GM23338 (cell line): ENCODE data around the gene FOXI1. TPM values are rescaled to one million over a fixed set of nuclear protein-coding genes. Genes with fewer than 3 reads are reported as not detected.

ENCODE experiments used
- ATAC-seq: fragments of 200-7000 bp; cut with Tn5 transposase; 3 replicates; pipeline ENCODE4 v1.9.1; 2020
- DNase-seq: peaks from one replicate; pipeline ENCODE4 v3.0.0-alpha.2; 2015; ENCODE audit warnings: low spot score
- H2AFZ ChIP-seq: fragments of 200-600 bp; sonication (generic); 2 replicates; pipeline ENCODE4 v1.8.0; 2016; ENCODE audit warnings: antibody characterized with exemption, mild to moderate bottlenecking, moderate library complexity
- H3F3A ChIP-seq: fragments of 200-600 bp; sonication (generic); replicated peaks from 2 replicates; pipeline ENCODE4 v1.8.0; 2017; ENCODE audit warnings: antibody characterized with exemption, mixed run types, low read depth
- H3K27ac ChIP-seq: fragments of 200-600 bp; sonication (generic); 2 replicates; pipeline ENCODE4 v1.6.1; 2016; ENCODE audit warnings: low read depth
- H3K27me3 ChIP-seq: fragments of 200-600 bp; sonication (generic); 2 replicates; pipeline ENCODE4 v1.8.0; 2016; ENCODE audit warnings: mild to moderate bottlenecking, mixed run types, moderate library complexity; ENCODE audit not compliant: insufficient read depth
- H3K36me3 ChIP-seq: fragments of 200-600 bp; sonication (generic); 2 replicates; pipeline ENCODE4 v1.8.0; 2016; ENCODE audit warnings: mild to moderate bottlenecking; ENCODE audit not compliant: insufficient read depth
- H3K4me1 ChIP-seq: fragments of 200-600 bp; sonication (generic); 2 replicates; pipeline ENCODE4 v1.8.0; 2016; ENCODE audit warnings: mild to moderate bottlenecking, moderate library complexity; ENCODE audit not compliant: insufficient read depth
- H3K4me2 ChIP-seq: fragments of 200-600 bp; sonication (generic); 2 replicates; pipeline ENCODE4 v1.7.1; 2017; ENCODE audit warnings: mixed run types
- H3K4me3 ChIP-seq: fragments of 200-600 bp; sonication (generic); 2 replicates; pipeline ENCODE4 v1.6.1; 2016; ENCODE audit warnings: mixed run types
- H3K79me2 ChIP-seq: fragments of 200-600 bp; sonication (generic); replicated peaks from 2 replicates; pipeline ENCODE4 v1.8.0; 2017; ENCODE audit warnings: mild to moderate bottlenecking; ENCODE audit not compliant: insufficient read depth
- H3K9me2 ChIP-seq: fragments of 200-600 bp; sonication (generic); 2 replicates; pipeline ENCODE4 v1.8.0; 2017; ENCODE audit not compliant: insufficient read depth
- H4K20me1 ChIP-seq: fragments of 200-600 bp; sonication (generic); replicated peaks from 2 replicates; pipeline ENCODE4 v1.8.0; 2017; ENCODE audit warnings: mild to moderate bottlenecking; ENCODE audit not compliant: insufficient read depth
- H3K27ac Mint-ChIP-seq: 2 replicates; pipeline ENCODE4 v1.8.0; 2020; ENCODE audit warnings: inconsistent platforms, mild to moderate bottlenecking, moderate library complexity, mixed read lengths
- H3K27me3 Mint-ChIP-seq: 3 replicates; pipeline ENCODE4 v1.8.0; 2022; ENCODE audit warnings: low read depth, mild to moderate bottlenecking, moderate library complexity, mixed read lengths, inconsistent platforms; ENCODE audit not compliant: insufficient read depth, poor library complexity
- H3K36me3 Mint-ChIP-seq: 3 replicates; pipeline ENCODE4 v1.8.0; 2021; ENCODE audit warnings: low read depth, mild to moderate bottlenecking, inconsistent platforms, moderate library complexity, mixed read lengths
- H3K4me1 Mint-ChIP-seq: 3 replicates; pipeline ENCODE4 v1.8.0; 2020; ENCODE audit warnings: mild to moderate bottlenecking, inconsistent platforms, mixed read lengths
- H3K4me3 Mint-ChIP-seq: 3 replicates; pipeline ENCODE4 v1.8.0; 2021; ENCODE audit warnings: moderate library complexity, mild to moderate bottlenecking, inconsistent platforms, mixed read lengths
- H3K9me3 Mint-ChIP-seq: 3 replicates; pipeline ENCODE4 v1.8.0; 2020; ENCODE audit warnings: moderate library complexity, mild to moderate bottlenecking, inconsistent platforms, mixed read lengths
- CREB1 ChIP-seq: fragments of 250-450 bp; sonication (Bioruptor Pico); IDR thresholded peaks from 2 replicates; pipeline ENCODE4 v1.5.0; 2020; ENCODE audit warnings: low read depth, mild to moderate bottlenecking, moderate library complexity
- ETS1 ChIP-seq: IDR thresholded peaks from 2 replicates; pipeline ENCODE4 v1.6.1; 2016; ENCODE audit warnings: antibody characterized with exemption
- EZH2 ChIP-seq: fragments of 200-600 bp; sonication (generic); IDR thresholded peaks from one replicate; pipeline ENCODE4 v1.8.0; 2017; ENCODE audit warnings: antibody characterized with exemption, mild to moderate bottlenecking, low read depth; ENCODE audit not compliant: unreplicated experiment
- EZH2phosphoT487 ChIP-seq: fragments of 200-600 bp; sonication (generic); IDR thresholded peaks from one replicate; pipeline ENCODE4 v1.8.1; 2018; ENCODE audit warnings: antibody characterized with exemption; ENCODE audit not compliant: unreplicated experiment
- JUNB ChIP-seq: IDR thresholded peaks from one replicate; pipeline ENCODE4 v1.6.1; 2016; ENCODE audit warnings: antibody characterized with exemption; ENCODE audit not compliant: unreplicated experiment
- NANOG ChIP-seq: IDR thresholded peaks from 2 replicates; pipeline ENCODE4 v1.6.1; 2016; ENCODE audit warnings: antibody characterized with exemption, borderline replicate concordance
- POLR2AphosphoS5 ChIP-seq: IDR thresholded peaks from 2 replicates; pipeline ENCODE4 v1.6.1; 2016; ENCODE audit warnings: antibody characterized with exemption, low read depth
- REST ChIP-seq: IDR thresholded peaks from one replicate; pipeline ENCODE4 v1.6.1; 2018; ENCODE audit warnings: antibody characterized with exemption; ENCODE audit not compliant: unreplicated experiment
- STAT1 ChIP-seq: IDR thresholded peaks from one replicate; pipeline ENCODE4 v1.6.1; 2016; ENCODE audit warnings: antibody characterized with exemption; ENCODE audit not compliant: unreplicated experiment
- ZNF114 ChIP-seq: fragments of 250-450 bp; sonication (Bioruptor Pico); IDR thresholded peaks from 2 replicates; pipeline ENCODE4 v1.5.0; 2020; ENCODE audit warnings: mild to moderate bottlenecking, moderate library complexity
- ZNF331 ChIP-seq: fragments of 250-450 bp; sonication (Bioruptor Pico); IDR thresholded peaks from 2 replicates; pipeline ENCODE4 v1.5.0; 2020; ENCODE audit warnings: low read depth, mild to moderate bottlenecking, moderate library complexity
- long read RNA-seq: library from polyadenylated mRNA; unstranded; transcript quantifications from one replicate; pipeline ENCODE4 v2.0.0, GENCODE V29; 2020; ENCODE audit not compliant: unreplicated experiment
- polyA plus RNA-seq: library from polyadenylated mRNA; unstranded; fragments of >200 nt; fragmentation: Nextera tagmentation; extraction: Ambion mirVana; gene quantifications from 2 replicates; pipeline ENCODE4 v1.2.1, GENCODE V29; 2016
- total RNA-seq: library from RNA; depleted of rRNA; stranded (reverse); fragments of >200 nt; shearing (Covaris generic); gene quantifications from 2 replicates; pipeline ENCODE4 v1.2.3, GENCODE V29; 2014; rRNA removed

FOXI1 gene
- not detected in 2 replicates for total RNA-seq
- polyA plus RNA-seq = not detected in 2 replicates
- long read RNA-seq = 0 reads

- H3F3A ChIP-seq = no peaks in the 10 kb centered on the region
- Mint-ChIP-seq H3K27me3 (peaks cover 10% of the 10 kb centered on the region), H3K4me3 (no peak within 1 kb of the TSS), H3K27ac (no peak within 1 kb of the TSS), H3K9me3 (no peaks in the 10 kb centered on the region), H3K36me3 (no peaks in the 10 kb centered on the region; the same call in 2 of the 3 replicates), H3K4me1 (peaks cover 17% of the 10 kb centered on the region)
- DNase-seq = no peak
- no peak within 1 kb of the TSS for H3K4me3 ChIP-seq
- peaks cover 6% of the 10 kb centered on the region; the same call in 1 of the 2 replicates for H3K9me2 ChIP-seq
- H3K27ac ChIP-seq = no peak within 1 kb of the TSS
- ATAC-seq = no peak; the same call in 2 of the 3 replicates
- no peaks in the 10 kb centered on the region for H3K36me3 ChIP-seq
- no peaks in the 10 kb centered on the region for H3K79me2 ChIP-seq
- H2AFZ ChIP-seq = no peak within 1 kb of the TSS
- H3K4me1 ChIP-seq = no peaks in the 10 kb centered on the region
- no peak within 1 kb of the TSS for H3K4me2 ChIP-seq
- H3K27me3 ChIP-seq = no peaks in the 10 kb centered on the region
- H4K20me1 ChIP-seq = no peaks in the 10 kb centered on the region
- TF ChIP-seq POLR2AphosphoS5 (no peak), JUNB (no peak)
These were observed at the start of gene FOXI1 for GRCh38 chr5:170105642-170106611. FOXI1 (plus strand) TSS chr5:170105897; CDS start chr5:170105958, 61 bp downstream.

GRCh38 chr5:170056561-170057267 is 49.0 kb upstream of the FOXI1 start:
- no peak overlapping the region for H3K4me2 ChIP-seq
- no peak overlapping the region for H3K27ac ChIP-seq
- H3K4me3 ChIP-seq = no peak overlapping the region
- H3K36me3 ChIP-seq = no peaks in the 10 kb centered on the region
- Mint-ChIP-seq H3K4me3 (no peak overlapping the region), H3K27me3 (peaks cover 4% of the 10 kb centered on the region), H3K4me1 (no peaks in the 10 kb centered on the region), H3K27ac (no peak overlapping the region), H3K36me3 (no peaks in the 10 kb centered on the region; the same call in 2 of the 3 replicates), H3K9me3 (0 out of 3 replicates have a peak, but pooled peaks cover 3% of the 10 kb centered on the region)
- TF ChIP-seq NANOG (no peak), EZH2 (no peak), ZNF114 (CRISPR knock-in tag) (no peak), ETS1 (no peak)
- no peaks in the 10 kb centered on the region for H3K27me3 ChIP-seq
- H4K20me1 ChIP-seq = no peaks in the 10 kb centered on the region
- H3F3A ChIP-seq = no peaks in the 10 kb centered on the region
- H2AFZ ChIP-seq = no peak overlapping the region
- no peaks in the 10 kb centered on the region for H3K4me1 ChIP-seq
- H3K79me2 ChIP-seq = no peaks in the 10 kb centered on the region
- H3K9me2 ChIP-seq = no peaks in the 10 kb centered on the region
- DNase-seq (no peak), ATAC-seq (no peak)

- H3K36me3 ChIP-seq = no peaks in the 10 kb centered on the region
- no peak overlapping the region for H2AFZ ChIP-seq
- 0 out of 3 replicates have a peak, but pooled peaks cover 3% of the 10 kb centered on the region for H3K9me3 Mint-ChIP-seq
- H3F3A ChIP-seq = no peaks in the 10 kb centered on the region
- H3K27me3 ChIP-seq = no peaks in the 10 kb centered on the region
- no peak overlapping the region for H3K4me3 ChIP-seq
- H3K4me3 Mint-ChIP-seq = no peak overlapping the region
- no peaks in the 10 kb centered on the region for H3K9me2 ChIP-seq
- no peak overlapping the region for H3K27ac ChIP-seq
- no peaks in the 10 kb centered on the region for H4K20me1 ChIP-seq
- H3K27me3 Mint-ChIP-seq = peaks cover 4% of the 10 kb centered on the region
- ATAC-seq (no peak), DNase-seq (no peak)
- no peak overlapping the region for H3K4me2 ChIP-seq
- H3K4me1 ChIP-seq = no peaks in the 10 kb centered on the region
- H3K79me2 ChIP-seq = no peaks in the 10 kb centered on the region
- no peak overlapping the region for H3K27ac Mint-ChIP-seq
- no peaks in the 10 kb centered on the region; the same call in 2 of the 3 replicates for H3K36me3 Mint-ChIP-seq
- H3K4me1 Mint-ChIP-seq = no peaks in the 10 kb centered on the region
- no peak for TF ChIP-seq STAT1
- no peak for TF ChIP-seq EZH2phosphoT487
- no peak for TF ChIP-seq NANOG
- no peak for TF ChIP-seq CREB1 (CRISPR knock-in tag)
- TF ChIP-seq ZNF331 (CRISPR knock-in tag) = no peak
- TF ChIP-seq REST = no peak
- no peak for TF ChIP-seq EZH2
- no peak for TF ChIP-seq JUNB
- TF ChIP-seq POLR2AphosphoS5 = no peak
- no peak for TF ChIP-seq ETS1
These were observed 48.4 kb upstream of the FOXI1 start for GRCh38 chr5:170057311-170057710.
